ENCODE data around the gene FGGY.
"Not testable (repeated sequence)": the region's sequence is repeated elsewhere in the genome, so short reads cannot be mapped to it uniquely, and the experiment has no call there.

FGGY gene

GRCh38 chr1:59709333-59709732 lies 412.4 kb downstream of the FGGY start:
- no peak for DNase-seq

- DNase-seq = not testable (repeated sequence)
Observed at GRCh38 chr1:59710920-59711319, 414.0 kb downstream of the FGGY start.

GRCh38 chr1:59714219-59714618 lies 417.3 kb downstream of the FGGY start:
- DNase-seq = no peak

- DNase-seq = no peak
Observed at GRCh38 chr1:59714966-59715365, 418.1 kb downstream of the FGGY start.

- DNase-seq = no peak
Observed at GRCh38 chr1:59716832-59717231, 419.9 kb downstream of the FGGY start.

GRCh38 chr1:59718064-59718988 lies 421.4 kb downstream of the FGGY start:
- DNase-seq = peak; percentile 45 to 76

GRCh38 chr1:59718989-59719360 lies 422.1 kb downstream of the FGGY start:
- DNase-seq = no peak

- DNase-seq = no peak
Observed at GRCh38 chr1:59720326-59721115, 423.6 kb downstream of the FGGY start.

GRCh38 chr1:59730302-59730701 lies 433.4 kb downstream of the FGGY start:
- DNase-seq = no peak

- DNase-seq = peak; percentile 33 to 48
Observed at GRCh38 chr1:59730759-59731478, 434.0 kb downstream of the FGGY start.

GRCh38 chr1:59731591-59731990 lies 434.7 kb downstream of the FGGY start:
- no peak for DNase-seq

- DNase-seq = no peak
Observed at GRCh38 chr1:59732214-59732955, 435.5 kb downstream of the FGGY start.

GRCh38 chr1:59733443-59734141 lies 436.7 kb downstream of the FGGY start:
- DNase-seq = peak; percentile 31 to 42

GRCh38 chr1:59735927-59736326 lies 439.0 kb downstream of the FGGY start:
- DNase-seq = not testable (repeated sequence)

- no peak for DNase-seq
Observed at GRCh38 chr1:59736744-59737143, 439.9 kb downstream of the FGGY start.

GRCh38 chr1:59737638-59738037 lies 440.7 kb downstream of the FGGY start:
- no peak for DNase-seq

GRCh38 chr1:59738152-59738551 lies 441.3 kb downstream of the FGGY start:
- DNase-seq = no peak

GRCh38 chr1:59738591-59739015 lies 441.7 kb downstream of the FGGY start:
- no peak for DNase-seq

- no peak for DNase-seq
Observed at GRCh38 chr1:59739111-59739510, 442.2 kb downstream of the FGGY start.

- no peak for DNase-seq
Observed at GRCh38 chr1:59742526-59742925, 445.6 kb downstream of the FGGY start.

- peak; percentile 85 to 97 for DNase-seq
Observed at GRCh38 chr1:59743324-59744091, 446.6 kb downstream of the FGGY start.
